Naive thymus-derived CD4-positive, alpha-beta T cell (primary cell): ENCODE measurements around the gene ANO9. TPM values are rescaled to one million over a fixed set of nuclear protein-coding genes. Genes with fewer than 3 reads are reported as not detected.
A peak's percentile ranks its signal among the peaks of the same experiment; 100 is the strongest.

ENCODE experiments used
- ATAC-seq: fragments of 150-1000 bp; cut with Tn5 transposase; 2 replicates; pipeline ENCODE4 v1.10.0; 2021; ENCODE audit warnings: mild to moderate bottlenecking, moderate library complexity
- CTCF ChIA-PET: fragments of 350-600 bp; sonication (Branson Sonifier 250); formaldehyde crosslinking; loops from one replicate; lab custom pipeline; 2021; ENCODE audit warnings: antibody characterized with exemption; lab: Charles Lee
- POLR2A ChIA-PET: fragments of 350-600 bp; sonication (Branson Sonifier 250); formaldehyde crosslinking; loops from one replicate; lab custom pipeline; 2021; ENCODE audit warnings: antibody characterized with exemption, inconsistent platforms; lab: Charles Lee
- DNase-seq, 9 donors: peaks; one replicate each; pipeline versions ENCODE4 v3.0.0 to v3.0.0-alpha.2; 2020 to 2022; ENCODE audit warnings: mixed read lengths in 1 of 9
- H3K27ac ChIP-seq: one replicate; pipeline ENCODE4 v1.7.0; 2013; ENCODE audit warnings: mild to moderate bottlenecking, low read depth, low read length, moderate library complexity
- H3K27me3 ChIP-seq, 2 donors: one replicate each; pipeline ENCODE4 v1.7.0; 2013; ENCODE audit warnings: low read length in 2 of 2, mild to moderate bottlenecking in 2 of 2, moderate library complexity in 2 of 2; ENCODE audit not compliant: control insufficient read depth in 2 of 2, insufficient read depth in 2 of 2
- H3K36me3 ChIP-seq, 3 experiments: 1 replicate in 2 of 3; 2 replicates in 1 of 3; pipeline ENCODE4 v1.7.0; 2013; ENCODE audit warnings: low read length in 3 of 3, mild to moderate bottlenecking in 3 of 3, moderate library complexity in 1 of 3; ENCODE audit not compliant: insufficient read depth in 3 of 3, control insufficient read depth in 2 of 3
- H3K4me1 ChIP-seq, 2 donors: one replicate each; pipeline ENCODE4 v1.7.0; 2013; ENCODE audit warnings: low read length in 2 of 2, mild to moderate bottlenecking in 2 of 2, moderate library complexity in 1 of 2; ENCODE audit not compliant: control insufficient read depth in 2 of 2, insufficient read depth in 2 of 2
- H3K4me3 ChIP-seq: 2 replicates; pipeline ENCODE4 v1.7.0; 2013; ENCODE audit warnings: mild to moderate bottlenecking, low read length
- H3K9me3 ChIP-seq, 3 experiments: 1 replicate in 2 of 3; 2 replicates in 1 of 3; pipeline ENCODE4 v1.7.0; 2013; ENCODE audit warnings: low read length in 3 of 3; ENCODE audit not compliant: control insufficient read depth in 2 of 3
- H3K27ac Mint-ChIP-seq, 9 donors: one replicate each; pipeline ENCODE4 v1.8.0; 2020 to 2022; ENCODE audit warnings: mixed read lengths in 9 of 9, mild to moderate bottlenecking in 8 of 9, moderate library complexity in 5 of 9, inconsistent platforms in 2 of 9
- H3K27me3 Mint-ChIP-seq, 5 donors: one replicate each; pipeline ENCODE4 v1.8.0; 2021 to 2022; ENCODE audit warnings: mixed read lengths in 5 of 5, mild to moderate bottlenecking in 1 of 5
- H3K36me3 Mint-ChIP-seq, 5 donors: one replicate each; pipeline ENCODE4 v1.8.0; 2020 to 2022; ENCODE audit warnings: mixed read lengths in 5 of 5, mild to moderate bottlenecking in 3 of 5, inconsistent platforms in 1 of 5
- H3K4me1 Mint-ChIP-seq, 7 donors: one replicate each; pipeline ENCODE4 v1.8.0; 2020 to 2022; ENCODE audit warnings: mixed read lengths in 7 of 7, mild to moderate bottlenecking in 3 of 7, inconsistent platforms in 1 of 7
- H3K4me3 Mint-ChIP-seq, 10 donors: one replicate each; pipeline ENCODE4 v1.8.0; 2020 to 2022; ENCODE audit warnings: mild to moderate bottlenecking in 10 of 10, mixed read lengths in 10 of 10, moderate library complexity in 6 of 10, inconsistent platforms in 2 of 10
- H3K9me3 Mint-ChIP-seq, 11 donors: one replicate each; pipeline ENCODE4 v1.8.0; 2020 to 2022; ENCODE audit warnings: mixed read lengths in 11 of 11, mild to moderate bottlenecking in 4 of 11, inconsistent platforms in 1 of 11, moderate library complexity in 1 of 11
- intact Hi-C, 2 donors: fragments of 100-400 bp; cut with micrococcal nuclease; formaldehyde crosslinking; loops; one replicate each; pipeline ENCODE4 v1.15.1; 2023
- polyA plus RNA-seq, 2 donors: library from polyadenylated mRNA; unstranded; fragments of 300-500 nt; fragmentation: Illumina TruSeq; gene quantifications; one replicate each; pipeline ENCODE4 v1.2.3, GENCODE V29; 2021
- total RNA-seq, 6 experiments: library from RNA in 5 of 6; stranded (reverse) in 5 of 6; gene quantifications; 1 replicate in 5 of 6; 2 replicates in 1 of 6; pipeline ENCODE4 v1.2.3 and lab custom pipeline; 2021 to 2026

ANO9 gene
- total and polyA plus RNA-seq, 7 experiments from 2014 or later, result 9.0 to 107 (median 92.2) TPM

GRCh38 chr11:370070-370941 lies 71.5 kb downstream of the ANO9 start:
- H3K27ac ChIP-seq, result no peak overlapping the region
- peaks cover 0 to 7% (median 0%) of the 10 kb centered on the region in 5 donors for H3K36me3 Mint-ChIP-seq
- H3K9me3 Mint-ChIP-seq, result peaks cover 0 to 6% (median 0%) of the 10 kb centered on the region in 11 donors
- H3K27me3 Mint-ChIP-seq, result peaks cover 10 to 47% (median 26%) of the 10 kb centered on the region in 5 donors
- peaks cover 0 to 32% (median 18%) of the 10 kb centered on the region in 7 donors for H3K4me1 Mint-ChIP-seq
- no peaks in the 10 kb centered on the region for H3K9me3 ChIP-seq
- peaks cover 3 to 7% of the 10 kb centered on the region in 2 donors for H3K27me3 ChIP-seq
- intact Hi-C loops, result no loop called here
- H3K4me3 ChIP-seq, result no peak overlapping the region
- H3K27ac Mint-ChIP-seq, result peak overlapping the region in 3 of 9 donors; percentile 9 to 75 (median 31)
- CTCF ChIA-PET, result interaction anchor here (1.1 kb wide), 1 partner anchor 120 kb away, joined by 3 read pairs; no protein-coding TSS in a partner anchor
- ATAC-seq (no peak), DNase-seq (no peak)
- H3K4me3 Mint-ChIP-seq, result peak overlapping the region; percentile 29 to 79 (median 56)
- H3K36me3 ChIP-seq, result no peaks in the 10 kb centered on the region
- POLR2A ChIA-PET, result interaction anchor here (1.0 kb wide), 1 partner anchor 34 kb away, joined by 3 read pairs; no protein-coding TSS in a partner anchor
- H3K4me1 ChIP-seq, result peaks cover 0 to 10% of the 10 kb centered on the region in 2 donors

- DNase-seq, result peak in 7 of 9 donors; percentile 34 to 64 (median 40)
- intact Hi-C loops, result no loop called here
- H3K9me3 Mint-ChIP-seq, result peaks cover 0 to 6% (median 0%) of the 10 kb centered on the region in 11 donors
- H3K36me3 ChIP-seq, result no peaks in the 10 kb centered on the region
- H3K4me1 Mint-ChIP-seq, result peaks cover 0 to 35% (median 18%) of the 10 kb centered on the region in 7 donors
- peaks cover 3 to 10% of the 10 kb centered on the region in 2 donors for H3K4me1 ChIP-seq
- ChIA-PET CTCF (interaction anchor here (1.1 kb wide), 1 partner anchor 119 kb away, joined by 3 read pairs; no protein-coding TSS in a partner anchor), POLR2A (interaction anchor here (1.6 kb wide), 1 partner anchor 14 kb away, joined by 3 read pairs; no protein-coding TSS in a partner anchor)
- H3K4me3 ChIP-seq, result peak within 1 kb of the TSS; percentile 13
- no peak within 1 kb of the TSS for H3K27ac ChIP-seq
- peaks cover 0 to 7% (median 0%) of the 10 kb centered on the region in 5 donors for H3K36me3 Mint-ChIP-seq
- H3K9me3 ChIP-seq, result no peaks in the 10 kb centered on the region
- H3K27me3 ChIP-seq, result peaks cover 3 to 7% of the 10 kb centered on the region in 2 donors
- peak; percentile 77 for ATAC-seq
- peaks cover 10 to 47% (median 26%) of the 10 kb centered on the region in 5 donors for H3K27me3 Mint-ChIP-seq
- H3K4me3 Mint-ChIP-seq, result peak within 1 kb of the TSS; percentile 68 to 90 (median 86)
- peak within 1 kb of the TSS in 5 of 9 donors; percentile 31 to 77 (median 41) for H3K27ac Mint-ChIP-seq
Observed at GRCh38 chr11:369336-370018, 72.3 kb downstream of the ANO9 start, which contains the start of gene B4GALNT4. TSS of gene B4GALNT4 (plus strand) at chr11:369499. CDS start at chr11:369804, 305 bp downstream.

- Mint-ChIP-seq H3K4me3 (peak overlapping the region; percentile 68 to 90 (median 86)), H3K27me3 (peaks cover 10 to 47% (median 26%) of the 10 kb centered on the region in 5 donors), H3K9me3 (peaks cover 0 to 1% (median 0%) of the 10 kb centered on the region in 11 donors), H3K4me1 (peaks cover 0 to 39% (median 18%) of the 10 kb centered on the region in 7 donors), H3K27ac (peak overlapping the region in 5 of 9 donors; percentile 28 to 77 (median 41)), H3K36me3 (peaks cover 0 to 4% (median 0%) of the 10 kb centered on the region in 5 donors)
- ATAC-seq (no peak), DNase-seq (peak in 1 of 9 donors; percentile 24)
- Histone ChIP-seq H3K27me3 (peaks cover 3 to 7% of the 10 kb centered on the region in 2 donors), H3K36me3 (no peaks in the 10 kb centered on the region), H3K4me1 (peaks cover 10% of the 10 kb centered on the region in 2 donors), H3K27ac (no peak overlapping the region), H3K9me3 (no peaks in the 10 kb centered on the region), H3K4me3 (peak overlapping the region; percentile 13)
- POLR2A ChIA-PET, result interaction anchor here (0.6 to 1.6 kb wide), 6 partner anchors 13 to 128 kb away, joined by 3 to 4 read pairs (median 3); no protein-coding TSS in a partner anchor
- CTCF ChIA-PET, result interaction anchor here (1.0 to 1.2 kb wide), 2 partner anchors 48 to 63 kb away, joined by 3 to 7 read pairs; no protein-coding TSS in a partner anchor
- intact Hi-C loops, result no loop called here
Observed at GRCh38 chr11:368414-369335, 73.1 kb downstream of the ANO9 start.

- Histone ChIP-seq H3K36me3 (no peaks in the 10 kb centered on the region), H3K4me3 (no peak overlapping the region), H3K9me3 (no peaks in the 10 kb centered on the region), H3K4me1 (peaks cover 10% of the 10 kb centered on the region in 2 donors), H3K27me3 (peaks cover 3 to 7% of the 10 kb centered on the region in 2 donors), H3K27ac (no peak overlapping the region)
- intact Hi-C loops, result no loop called here
- ChIA-PET POLR2A (interaction anchor here (0.6 to 1.6 kb wide), 7 partner anchors 12 to 128 kb away, joined by 3 to 4 read pairs (median 3); no protein-coding TSS in a partner anchor), CTCF (interaction anchor here (1.0 to 1.2 kb wide), 2 partner anchors 49 to 62 kb away, joined by 3 to 7 read pairs; no protein-coding TSS in a partner anchor)
- peak overlapping the region; percentile 45 to 90 (median 72) for H3K4me3 Mint-ChIP-seq
- peaks cover 0 to 39% (median 18%) of the 10 kb centered on the region in 7 donors for H3K4me1 Mint-ChIP-seq
- peaks cover 10 to 47% (median 26%) of the 10 kb centered on the region in 5 donors for H3K27me3 Mint-ChIP-seq
- DNase-seq (peak in 2 of 9 donors; percentile 23 to 29), ATAC-seq (no peak)
- H3K36me3 Mint-ChIP-seq, result peaks cover 0 to 4% (median 0%) of the 10 kb centered on the region in 5 donors
- peak overlapping the region in 2 of 9 donors; percentile 32 to 49 for H3K27ac Mint-ChIP-seq
- H3K9me3 Mint-ChIP-seq, result peaks cover 0 to 1% (median 0%) of the 10 kb centered on the region in 11 donors
Observed at GRCh38 chr11:367956-368413, 73.8 kb downstream of the ANO9 start.
